Left colon (tissue), 2 donors: Measurements from ENCODE around the gene C10orf143. TPM values are rescaled to one million over a fixed set of nuclear protein-coding genes. Genes with fewer than 3 reads are reported as not detected.
"Not testable (repeated sequence)": the region's sequence is repeated elsewhere in the genome, so short reads cannot be mapped to it uniquely, and the experiment has no call there.

ENCODE experiments used
- ATAC-seq: fragments of 200-7000 bp; cut with Tn5 transposase; one replicate; pipeline ENCODE4 v1.9.1; 2020; ENCODE audit warnings: mild to moderate bottlenecking, moderate library complexity
- DNase-seq, 2 donors: peaks; one replicate each; pipeline ENCODE4 v3.0.0-alpha.2; 2020
- intact Hi-C, 2 donors: fragments of 100-400 bp; cut with DNase I in 1 of 2; cut with micrococcal nuclease in 1 of 2; formaldehyde crosslinking; loops; one replicate each; pipeline versions ENCODE4 v1.11.2 to v1.14.0; 2022; cut with DNase I, micrococcal nuclease
- long read RNA-seq: library from polyadenylated mRNA; unstranded; transcript quantifications from one replicate; pipeline ENCODE4 v2.0.0, GENCODE V29; 2021
- total RNA-seq, 2 donors: library from RNA; stranded (reverse); fragmentation: NEBNext Ultra II Directional; extraction: Animal tissue kit (Norgen Biotek cat#: 25700); gene quantifications; one replicate each; pipeline ENCODE4 v1.2.1, GENCODE V29; 2021
- donor health status: DM: no; HTN: no; CAD: no.
- donor health status: DM: yes; HTN: yes; CAD: no.

Gene C10orf143
- 1 to 10 TPM; 3.4 to 6.9 TPM for total RNA-seq
- long read RNA-seq, partial matches to known transcripts: 1 of 2 reads
- long read RNA-seq, other reads (novel, unspliced or antisense): 1 of 2 reads

DNA sequence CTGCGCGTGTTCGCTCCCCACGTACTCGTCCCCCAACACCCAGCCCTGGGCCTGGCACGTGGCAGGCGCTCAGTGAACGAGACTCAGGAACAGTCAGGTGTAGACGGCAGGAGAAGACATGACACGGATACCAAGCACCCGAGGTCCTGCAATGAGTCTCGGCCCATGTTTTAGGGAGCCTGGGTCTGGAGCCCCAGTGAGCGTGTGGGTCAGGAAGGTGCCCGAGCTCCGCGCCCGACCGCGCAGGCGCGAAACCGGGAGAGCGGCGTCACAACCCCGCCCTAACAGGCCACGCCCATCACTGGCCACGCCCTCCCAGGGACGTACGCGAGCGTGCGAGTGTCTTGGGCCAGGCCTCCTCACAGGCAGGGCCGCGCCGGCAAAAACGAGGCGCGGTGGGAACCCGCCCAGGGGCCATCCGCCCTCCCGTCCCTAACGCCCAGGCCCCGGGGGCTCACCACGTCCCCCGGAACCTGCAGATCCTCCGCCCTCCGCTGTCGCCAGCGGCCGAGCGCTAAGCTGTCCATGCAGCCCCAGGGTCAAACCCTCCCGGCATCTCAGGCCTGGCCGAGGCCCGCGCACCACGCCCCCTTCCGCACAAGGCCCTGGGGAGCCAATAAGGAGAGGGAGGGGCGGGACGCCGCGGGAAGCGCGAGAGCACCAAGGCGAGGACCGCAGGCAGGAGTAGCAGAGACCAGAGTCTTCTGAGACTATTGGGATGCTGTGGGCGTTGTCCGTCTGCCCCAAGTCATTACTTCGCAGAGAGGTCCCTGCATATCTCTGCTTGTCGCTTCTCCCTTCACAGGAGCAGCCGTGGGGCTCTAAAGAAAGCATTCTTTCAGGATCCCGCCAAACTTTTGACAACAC is at the start of gene C10orf143:
C10orf143 (minus strand) TSS at position 585 of the 867 bp plus-strand sequence; CDS start at position 527, 58 bp downstream.
- peak; percentile 89 for ATAC-seq
- intact Hi-C loops: no loop called here
- peak; percentile 99 for DNase-seq

DNA sequence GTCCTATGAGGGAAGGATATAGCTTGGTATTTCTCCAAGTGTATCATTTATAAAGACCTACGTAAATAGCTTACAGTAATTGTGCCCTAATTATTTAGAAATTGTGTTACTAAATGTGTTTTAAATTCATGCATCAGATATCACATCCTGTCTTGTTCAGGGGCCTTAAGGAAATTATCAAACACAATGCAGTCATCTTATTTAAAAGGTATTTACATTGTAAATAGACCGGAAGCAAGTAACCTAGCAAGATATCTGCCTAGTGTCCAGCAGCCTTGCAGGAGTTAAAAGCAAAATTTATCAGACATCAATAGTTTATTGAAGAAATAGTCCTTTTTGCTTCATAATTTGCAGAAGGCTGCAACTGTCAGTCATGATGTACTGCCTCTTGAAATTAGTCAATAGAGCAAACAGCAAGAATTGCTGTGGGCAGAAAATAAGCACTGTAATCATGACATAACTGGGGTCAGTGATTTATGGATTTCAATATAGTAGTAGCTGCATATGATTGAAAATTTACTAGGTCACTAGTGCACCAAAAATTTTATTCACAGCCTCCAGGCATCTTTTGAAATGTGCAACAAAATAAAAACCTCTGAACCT is 48.7 kb upstream of the C10orf143 start:
- intact Hi-C loops: no loop called here
- ATAC-seq: no peak
- DNase-seq: no peak

DNA sequence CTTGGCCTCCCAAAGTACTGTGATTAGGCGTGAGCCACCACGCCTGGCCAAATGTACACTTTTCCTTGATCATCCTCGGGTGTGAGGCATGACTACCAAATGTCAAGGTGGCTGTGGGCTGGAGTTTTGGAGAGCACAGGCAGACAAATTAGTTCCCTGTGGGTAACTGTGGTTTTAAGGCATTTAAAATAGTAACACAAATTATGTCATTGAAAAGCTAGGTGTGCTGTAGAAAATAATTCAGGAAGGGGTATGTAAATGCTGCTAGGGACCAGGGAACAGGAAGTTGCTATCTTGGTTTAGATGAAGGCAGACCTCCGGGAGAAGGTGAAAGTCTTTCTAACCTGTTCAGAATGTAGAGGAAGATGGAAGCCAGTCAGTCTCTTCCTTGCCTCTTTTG is 35.4 kb upstream of the C10orf143 start:
- intact Hi-C loops: no loop called here
- DNase-seq: no peak

DNA sequence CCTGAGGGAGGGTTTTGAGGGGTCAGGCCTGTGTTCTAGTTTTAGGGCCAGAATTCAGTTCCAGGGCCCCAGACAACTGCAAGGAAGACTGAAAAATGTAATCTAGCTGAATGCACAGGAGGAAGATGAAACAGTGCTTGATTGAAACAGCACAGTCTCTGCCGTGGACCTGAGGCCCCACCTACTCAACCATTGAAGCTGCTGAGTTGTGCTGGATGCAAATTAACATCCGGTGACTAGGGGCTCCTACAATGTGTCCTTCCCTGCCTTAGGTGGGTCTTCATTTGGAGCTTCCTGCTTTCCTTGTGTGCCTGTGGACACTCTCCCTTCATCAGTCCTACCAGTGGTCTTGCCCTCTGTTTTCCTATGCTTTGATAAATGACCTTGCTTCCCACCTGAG is 31.2 kb upstream of the C10orf143 start:
- intact Hi-C loops: no loop called here
- no peak for ATAC-seq
- no peak for DNase-seq

More for the DNA sequence above, 35.4 kb upstream of the C10orf143 start:
- ATAC-seq: no peak

DNA sequence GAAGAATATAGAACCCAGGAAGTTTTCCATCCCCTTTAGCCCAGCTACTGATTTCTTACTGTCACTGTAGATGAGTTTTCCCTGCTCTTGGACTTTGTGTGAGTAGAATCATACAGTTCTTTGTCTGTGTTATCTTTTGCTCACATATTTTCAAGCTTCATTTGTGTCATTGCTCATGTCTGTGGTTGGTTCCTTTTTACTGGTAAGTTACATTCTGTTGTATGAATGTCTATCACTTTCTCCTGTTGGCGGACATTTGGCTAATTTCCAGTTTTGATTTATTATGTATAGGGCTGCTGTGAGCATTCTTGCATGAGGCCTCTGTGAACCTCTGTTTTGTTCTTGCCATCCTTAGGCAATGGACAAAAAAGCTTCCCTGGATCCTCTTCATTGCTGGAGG is 30.8 kb upstream of the C10orf143 start:
- intact Hi-C loops: no loop called here
- ATAC-seq: no peak
- no peak for DNase-seq

DNA sequence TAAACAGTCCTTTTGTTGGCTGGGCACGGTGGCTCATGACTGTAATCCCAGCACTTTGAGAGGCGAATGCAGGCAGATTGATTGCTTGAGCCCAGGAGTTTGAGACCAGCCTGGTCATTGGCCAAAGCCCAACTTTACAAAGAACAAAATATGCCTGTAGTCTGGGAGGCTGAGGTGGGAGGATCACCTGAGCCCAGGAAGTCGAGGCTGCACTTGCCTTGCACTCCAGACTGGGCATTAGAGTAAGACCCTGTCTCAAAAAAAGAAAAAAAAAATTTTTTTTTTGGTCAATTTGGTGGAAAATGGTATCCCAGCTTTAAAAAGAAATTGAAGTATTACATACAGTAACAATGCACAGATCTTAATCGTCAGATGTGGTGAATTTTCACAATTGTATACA is 30.4 kb upstream of the C10orf143 start:
- DNase-seq (no peak), ATAC-seq (no peak)
- intact Hi-C loops: no loop called here

DNA sequence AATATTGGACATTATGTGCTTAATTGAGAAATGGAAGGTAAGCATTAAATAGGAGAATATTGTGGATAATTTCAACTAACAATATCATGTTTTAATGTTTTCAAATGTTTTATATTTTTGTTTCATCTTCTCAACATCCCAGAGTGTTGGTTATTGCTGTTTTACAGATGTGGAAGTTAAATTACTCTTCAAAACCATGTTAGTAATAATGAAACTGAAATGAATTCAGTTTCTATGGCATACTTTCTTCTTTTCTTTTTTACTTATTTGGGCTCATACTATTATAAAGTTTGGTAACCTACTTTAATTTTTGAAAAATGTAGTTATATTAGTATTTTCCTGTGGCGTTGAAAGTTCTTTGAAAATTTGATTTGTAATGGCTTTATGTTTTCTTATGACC is 29.8 kb upstream of the C10orf143 start:
- ATAC-seq (no peak), DNase-seq (no peak)
- intact Hi-C loops: no loop called here

DNA sequence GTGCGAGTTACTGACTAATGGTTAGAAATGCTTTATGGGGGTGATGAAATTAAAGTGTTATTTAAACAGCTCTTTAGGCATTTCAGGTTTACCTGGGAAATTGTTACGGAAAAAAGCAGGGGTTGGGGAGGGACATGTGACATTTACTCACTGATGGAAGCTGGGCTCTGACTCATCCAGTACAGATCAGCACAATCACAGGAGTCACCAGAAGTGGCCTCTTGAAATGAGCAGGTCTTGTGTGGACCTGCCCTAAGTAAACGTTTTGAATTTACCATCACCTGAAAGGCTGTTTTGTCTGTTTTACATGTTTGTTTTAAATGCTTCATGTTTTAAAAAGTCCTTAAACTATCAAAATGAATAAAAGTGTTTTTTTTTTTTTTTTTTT is 27.8 kb upstream of the C10orf143 start:
- intact Hi-C loops: no loop called here
- ATAC-seq (no peak), DNase-seq (no peak)

DNA sequence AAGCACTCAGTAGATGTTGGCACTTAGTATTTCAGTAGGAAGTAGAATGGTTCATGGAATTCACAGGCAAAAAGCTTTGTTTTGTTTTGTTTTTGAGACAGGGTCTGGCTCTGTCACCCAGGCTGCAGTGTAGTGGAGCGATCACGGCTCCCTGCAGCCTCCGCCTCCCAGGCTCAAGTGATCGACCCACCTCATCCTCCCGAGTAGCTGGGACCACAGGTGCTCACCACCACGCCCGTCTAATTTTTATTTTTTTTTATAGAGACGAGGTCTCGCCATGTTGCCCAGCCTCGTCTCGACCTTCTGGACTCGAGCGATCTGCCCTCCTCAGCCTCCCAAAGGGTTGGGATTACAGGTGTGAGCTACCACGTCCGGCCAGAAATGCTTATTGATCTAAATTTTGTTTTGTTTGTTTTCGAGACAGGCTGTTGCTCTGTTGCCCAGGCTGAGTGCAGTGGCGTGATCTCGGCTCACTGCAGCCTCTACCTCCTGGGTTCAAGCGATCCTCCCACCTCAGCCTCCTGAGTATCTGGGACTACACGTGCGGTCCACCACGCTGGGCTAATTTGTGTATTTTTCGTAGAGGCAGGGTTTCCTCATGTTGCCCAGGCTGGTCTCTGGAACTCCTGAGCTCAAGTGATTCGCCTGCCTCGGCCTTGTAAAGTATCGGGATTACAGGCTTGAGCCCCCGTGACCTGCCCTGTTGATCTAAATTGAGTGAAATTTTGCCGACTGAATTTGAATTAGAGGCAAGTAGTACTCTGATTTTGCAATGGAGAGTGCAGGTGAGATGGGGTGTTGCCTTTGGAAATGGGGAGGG is 27.2 kb upstream of the C10orf143 start:
- intact Hi-C loops: no loop called here
- no peak for DNase-seq
- no peak for ATAC-seq

DNA sequence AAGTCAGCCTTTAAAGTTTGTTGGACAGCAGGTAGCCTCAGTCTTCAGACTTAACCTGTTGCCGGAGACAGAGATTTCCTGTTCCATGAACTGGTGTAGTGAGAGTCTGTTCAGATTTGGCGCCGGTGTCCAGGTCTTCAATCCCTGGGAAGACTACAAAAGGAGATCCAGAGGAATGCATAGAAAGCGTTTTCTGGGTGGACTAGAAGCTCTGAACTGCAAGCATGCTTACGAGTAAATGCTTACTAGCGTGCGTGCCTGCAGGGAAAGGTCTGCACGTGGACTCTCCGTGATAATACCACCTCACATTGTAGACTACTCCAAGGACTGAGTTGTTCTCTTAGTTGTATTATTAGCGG is 26.4 kb upstream of the C10orf143 start:
- DNase-seq: no peak
- intact Hi-C loops: no loop called here
- ATAC-seq: peak; percentile 5

DNA sequence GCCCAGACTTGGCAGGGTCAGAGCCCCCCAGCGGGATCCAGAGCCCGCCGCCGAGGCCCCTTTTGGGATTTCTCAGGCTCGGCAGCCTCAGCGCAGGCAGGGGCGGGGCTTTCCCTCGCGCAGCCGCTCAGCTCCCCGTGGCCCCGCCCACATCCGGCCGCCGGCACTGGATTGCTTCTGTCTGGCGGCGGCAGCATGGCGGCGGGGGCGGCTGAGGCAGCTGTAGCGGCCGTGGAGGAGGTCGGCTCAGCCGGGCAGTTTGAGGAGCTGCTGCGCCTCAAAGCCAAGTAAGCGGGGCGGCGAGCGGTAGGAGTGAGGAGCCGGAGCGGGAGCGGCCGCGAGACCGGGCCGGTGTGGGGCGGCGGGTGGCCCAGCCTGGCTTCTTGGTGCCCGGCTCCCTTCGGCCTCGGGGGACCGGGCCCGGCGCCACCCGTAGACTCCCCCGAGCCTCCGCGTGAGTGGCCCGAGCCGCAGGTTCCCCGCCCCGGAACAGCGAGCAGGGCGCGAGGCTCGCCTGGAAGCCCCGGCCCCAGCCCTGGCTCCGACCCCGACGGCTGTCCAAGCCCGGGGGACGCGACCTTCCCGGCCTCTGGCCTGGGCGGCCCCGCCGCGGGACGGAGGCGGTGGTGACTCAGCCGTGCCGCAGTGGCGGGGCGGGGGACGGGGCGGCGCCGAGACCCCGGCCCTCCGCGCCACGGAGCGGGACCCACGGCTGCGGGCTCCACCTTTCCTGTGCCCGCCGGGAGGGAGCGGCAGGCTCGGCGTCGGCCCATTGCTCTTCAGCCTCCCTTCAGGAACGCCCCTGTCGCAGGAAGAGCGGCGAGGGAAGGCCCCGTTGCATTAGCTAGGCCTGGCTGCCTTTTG is 25.8 kb upstream of the C10orf143 start, which contains the start of gene GLRX3:
GLRX3 (plus strand) TSS at position 166 of the 864 bp plus-strand sequence; CDS start at position 196, 30 bp downstream.
- peak; percentile 97 for ATAC-seq
- intact Hi-C loops: no loop called here
- peak; percentile 81 to 95 for DNase-seq

DNA sequence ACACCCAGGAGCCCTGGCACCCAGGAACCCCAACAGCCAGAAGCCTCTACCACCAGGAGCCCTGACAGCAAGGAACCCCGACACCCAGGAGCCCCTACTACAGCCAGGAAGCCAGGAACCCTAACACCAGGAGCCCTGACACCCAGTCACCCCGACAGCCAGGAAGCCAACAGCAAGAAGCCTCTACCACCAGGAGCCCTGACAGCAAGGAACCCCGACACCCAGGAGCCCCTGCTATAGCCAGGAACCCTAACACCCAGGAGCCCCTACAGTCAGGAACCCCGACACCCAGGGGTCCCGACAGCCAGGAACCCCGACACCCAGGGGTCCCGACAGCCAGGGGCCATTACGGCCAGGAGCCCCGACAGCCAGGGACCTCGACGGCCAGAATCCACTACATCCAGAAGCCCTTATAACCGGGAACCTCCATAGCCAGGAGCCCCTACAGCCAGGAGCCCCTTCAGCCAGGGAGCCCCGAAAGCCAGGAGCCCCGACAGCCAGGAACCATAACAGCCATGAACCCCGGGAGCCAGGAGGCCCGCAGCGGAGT is 25.1 kb upstream of the C10orf143 start:
- peak; percentile 9 for ATAC-seq
- intact Hi-C loops: no loop called here
- no peak for DNase-seq

DNA sequence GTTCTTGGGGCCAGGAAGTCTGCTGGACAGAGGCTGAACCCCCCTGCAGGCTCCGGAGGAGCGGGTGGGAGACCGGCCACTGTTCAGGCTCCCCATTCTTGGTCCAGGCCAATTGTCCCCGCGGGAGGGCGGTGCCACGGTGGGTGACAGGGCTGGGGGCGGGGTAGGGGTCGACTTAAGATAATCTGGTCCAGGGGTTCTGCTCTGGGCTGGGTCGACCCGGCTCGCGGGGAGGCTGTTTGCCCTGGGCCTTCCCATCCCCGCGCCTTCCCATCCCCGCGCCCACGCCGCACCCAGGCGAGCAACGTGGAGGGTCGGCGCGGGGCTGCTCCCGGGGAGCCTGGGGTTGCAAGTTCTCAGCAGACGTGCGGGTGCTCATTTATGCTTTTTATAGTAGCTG is 18.3 kb upstream of the C10orf143 start:
- ATAC-seq: no peak
- DNase-seq: no peak
- intact Hi-C loops: no loop called here

DNA sequence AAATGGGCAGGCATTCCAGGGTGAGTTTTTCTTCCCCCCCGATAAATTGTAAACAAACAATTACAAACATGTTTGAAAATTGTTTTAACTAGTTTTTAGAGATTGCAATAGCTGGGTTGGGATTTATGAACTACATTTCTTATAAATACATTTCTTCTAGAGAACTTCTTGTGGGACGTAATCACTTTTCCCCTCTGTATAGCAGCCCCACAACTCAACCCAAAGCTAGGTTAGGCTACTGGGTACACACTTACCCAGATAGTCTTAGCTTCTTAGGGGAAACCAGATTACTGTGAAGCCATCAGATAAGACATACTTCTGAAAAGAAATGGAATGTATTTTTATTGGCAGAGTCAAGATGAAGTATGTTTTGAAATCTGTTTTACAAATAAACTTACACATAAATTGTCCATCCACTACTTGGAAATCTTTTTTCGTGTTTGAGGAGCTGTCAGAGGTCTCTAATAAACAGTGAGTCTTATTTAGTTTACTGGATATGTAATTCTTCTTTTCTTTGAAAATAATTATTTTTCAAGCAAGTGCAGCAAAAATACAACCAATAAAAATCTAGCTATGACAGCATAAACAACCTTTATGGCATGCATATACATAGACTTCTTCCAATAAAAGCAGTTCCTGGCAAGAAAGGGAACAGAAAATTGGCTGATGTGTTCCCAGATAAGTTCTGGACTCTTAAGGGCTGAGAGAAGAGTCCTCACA is 17.6 kb upstream of the C10orf143 start:
- intact Hi-C loops: no loop called here
- no peak for ATAC-seq

DNA sequence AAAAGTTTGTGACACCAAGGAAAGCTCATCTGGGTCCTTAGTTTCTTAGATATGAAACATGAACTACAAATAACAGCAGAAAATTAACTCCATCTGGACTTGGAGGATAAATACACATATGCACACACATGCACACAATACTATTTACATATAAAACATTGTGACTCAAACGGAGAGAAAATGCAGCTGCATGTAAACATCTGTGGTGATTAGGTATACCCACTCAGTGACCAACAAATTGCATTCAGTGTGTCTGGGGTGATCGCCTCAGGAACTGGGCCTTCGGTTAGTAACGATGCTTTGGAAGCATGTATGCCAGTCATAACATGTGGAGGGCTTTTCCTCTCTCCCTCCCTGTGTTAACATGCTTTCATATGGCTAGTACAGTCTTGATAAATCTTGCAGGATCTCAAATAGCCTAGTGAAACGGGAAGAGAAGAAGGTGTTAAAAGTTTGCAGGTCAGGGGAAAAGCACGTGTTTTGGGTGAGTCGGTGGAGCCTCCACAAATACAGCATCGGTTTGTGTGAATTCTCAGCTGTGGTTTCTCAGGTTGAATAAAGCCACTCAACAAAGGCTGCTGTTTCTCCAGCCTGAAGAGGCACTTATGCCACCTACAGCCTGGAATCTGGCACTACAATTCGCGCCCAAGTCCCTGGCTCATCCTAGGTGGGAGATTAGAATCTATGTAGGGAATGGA is 16.9 kb upstream of the C10orf143 start:
- peak; percentile 83 for ATAC-seq
- peak in 1 of 2 donors; percentile 40 for DNase-seq
- intact Hi-C loops: no loop called here

More for the DNA sequence above, 17.6 kb upstream of the C10orf143 start:
- DNase-seq: no peak

DNA sequence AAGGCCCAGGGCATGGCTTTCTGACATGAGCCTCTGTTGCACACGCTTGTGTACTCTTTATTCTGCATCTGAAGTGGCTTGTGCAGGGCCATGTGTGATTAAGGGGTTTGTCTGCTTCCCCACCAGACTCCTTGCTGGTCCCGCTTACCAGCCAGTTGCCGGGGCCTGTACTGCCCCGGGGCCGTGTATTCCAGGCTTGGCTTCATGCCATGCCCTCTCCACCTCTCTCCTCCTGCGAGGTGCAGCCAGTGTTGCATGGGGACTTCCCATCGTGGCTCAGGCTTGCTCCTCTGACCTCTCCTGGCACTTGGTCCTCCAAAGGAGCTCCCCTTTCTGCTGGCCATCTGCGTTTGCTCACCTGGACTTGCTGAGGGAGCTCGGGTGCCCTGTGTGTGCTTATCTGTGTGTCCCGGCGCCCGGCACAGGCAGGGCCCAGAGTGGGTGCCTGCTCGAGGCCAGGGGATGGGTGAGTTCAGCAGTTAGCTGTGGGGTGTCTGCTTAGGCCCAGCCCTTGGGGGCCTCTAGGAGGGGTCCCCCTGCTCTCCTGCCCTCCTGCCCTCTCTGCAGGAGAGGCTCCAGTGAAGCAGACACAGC is 11.0 kb upstream of the C10orf143 start:
- DNase-seq (no peak), ATAC-seq (no peak)
- intact Hi-C loops: no loop called here

DNA sequence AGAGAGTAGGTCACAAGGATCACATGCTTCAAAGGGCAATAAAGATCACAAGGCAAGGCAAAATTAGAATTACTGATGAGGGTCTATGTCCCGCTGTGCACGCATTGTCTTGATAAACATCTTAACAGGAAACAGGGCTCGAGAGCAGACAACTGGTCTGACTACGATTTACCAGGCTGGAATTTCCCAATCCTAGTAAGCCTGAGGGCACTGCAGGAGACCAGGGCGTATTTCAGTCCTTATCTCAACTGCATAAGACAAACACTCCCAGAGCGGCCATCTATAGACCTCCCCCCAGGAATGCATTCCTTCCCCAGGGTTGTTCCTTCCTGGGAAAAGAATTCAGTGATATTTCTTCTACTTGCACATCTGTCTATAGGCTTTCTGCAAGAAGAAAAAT is 6.9 kb upstream of the C10orf143 start:
- intact Hi-C loops, ATAC-seq, DNase-seq: not testable (repeated sequence)
